Measurements from ENCODE around the gene SUMO3.

SUMO3 gene

GRCh38 chr21:44778094-44778493, 39.8 kb downstream of the SUMO3 start:
- DNase-seq, result no peak

- DNase-seq, result no peak
Observed at GRCh38 chr21:44774972-44775371, 42.9 kb downstream of the SUMO3 start.

- DNase-seq, result no peak
Observed at GRCh38 chr21:44773291-44773932, 44.5 kb downstream of the SUMO3 start.

- no peak for DNase-seq
Observed at GRCh38 chr21:44771896-44772525, 45.9 kb downstream of the SUMO3 start.

GRCh38 chr21:44767834-44768831, 49.7 kb downstream of the SUMO3 start:
- no peak for DNase-seq

- DNase-seq, result no peak
Observed at GRCh38 chr21:44766818-44767354, 51.0 kb downstream of the SUMO3 start.

- no peak for DNase-seq
Observed at GRCh38 chr21:44766014-44766817, 51.6 kb downstream of the SUMO3 start.

GRCh38 chr21:44765231-44766013, 52.4 kb downstream of the SUMO3 start:
- DNase-seq, result no peak

- DNase-seq, result no peak
Observed at GRCh38 chr21:44764319-44765230, 53.3 kb downstream of the SUMO3 start.

- no peak for DNase-seq
Observed at GRCh38 chr21:44763451-44764318, 54.2 kb downstream of the SUMO3 start.

- no peak for DNase-seq
Observed at GRCh38 chr21:44763050-44763378, 54.8 kb downstream of the SUMO3 start.

GRCh38 chr21:44762221-44763049, 55.4 kb downstream of the SUMO3 start:
- DNase-seq, result no peak

- no peak for DNase-seq
Observed at GRCh38 chr21:44761747-44762208, 56.1 kb downstream of the SUMO3 start.

GRCh38 chr21:44761011-44761729, 56.7 kb downstream of the SUMO3 start:
- DNase-seq, result no peak

- DNase-seq, result no peak
Observed at GRCh38 chr21:44760376-44760775, 57.5 kb downstream of the SUMO3 start.

- no peak for DNase-seq
Observed at GRCh38 chr21:44759628-44760285, 58.1 kb downstream of the SUMO3 start.
